Measurements from ENCODE around the gene SIX5. TPM values are rescaled to one million over a fixed set of nuclear protein-coding genes. Genes with fewer than 3 reads are reported as not detected.

The SIX5 gene
- total RNA-seq, 2 experiments from 2014 or later = 0.53 to 0.89 TPM

DNA sequence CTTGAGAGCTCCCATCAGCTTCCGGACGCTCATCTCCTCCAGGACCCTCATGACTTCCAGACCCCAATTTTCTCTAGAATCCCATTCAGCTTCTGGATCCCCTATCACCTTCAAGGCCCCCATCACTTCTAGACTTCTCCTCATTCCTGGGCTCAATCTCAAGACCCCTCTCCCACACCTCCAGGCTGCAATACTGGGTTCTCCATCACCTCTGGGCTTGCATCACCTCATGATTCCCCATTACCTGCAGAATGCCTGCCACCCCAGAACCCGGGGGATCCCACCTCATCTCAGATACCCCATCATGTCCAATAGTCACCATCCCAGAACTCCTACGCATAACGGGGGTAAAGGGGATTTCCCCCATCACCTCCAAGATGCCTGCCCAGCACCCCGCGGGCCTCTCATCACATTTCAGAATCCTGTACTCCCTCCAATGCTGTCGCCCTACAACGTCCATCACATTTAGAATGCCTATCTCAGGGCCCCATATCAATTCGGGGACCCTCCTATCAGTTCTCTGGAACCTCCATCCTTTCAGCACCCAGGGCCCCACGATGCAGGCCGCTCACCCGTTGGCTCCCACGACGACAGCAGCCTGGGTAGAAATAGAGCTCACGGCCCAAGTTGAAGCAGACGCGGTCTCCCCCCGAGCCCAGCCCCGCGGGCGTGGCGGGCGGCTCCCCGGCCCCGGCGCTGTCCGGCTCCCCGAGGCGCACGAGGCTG lies 22.9 kb upstream of the SIX5 start:
- H3K27me3 Mint-ChIP-seq (ENCODE audit: low read depth) = peaks cover 54% of the 10 kb centered on the region
- no peaks in the 10 kb centered on the region for H3K9me3 Mint-ChIP-seq (ENCODE audit: insufficient read depth)
- peaks cover 27% of the 10 kb centered on the region for H3K4me1 Mint-ChIP-seq (ENCODE audit: low read depth)
- POLR2A ChIA-PET = interaction anchor here (0.5 to 1.2 kb wide), 3 partner anchors 22 to 124 kb away, joined by 3 to 6 read pairs (median 4); partner anchors contain the start of genes FBXO46, GIPR and SIX5
- DNase-seq = peak; percentile 38
- H3K27ac Mint-ChIP-seq = peak overlapping the region; percentile 84
- peaks cover 24% of the 10 kb centered on the region for H3K36me3 Mint-ChIP-seq (ENCODE audit: low read depth)
- CTCF ChIA-PET = interaction anchor here (1.0 to 8.2 kb wide), 8 partner anchors 8 to 99 kb away, joined by 3 to 62 read pairs (median 6); partner anchors contain the start of genes QPCTL and SIX5
- no peak for ATAC-seq
- H3K4me3 Mint-ChIP-seq = peak overlapping the region; percentile 82

DNA sequence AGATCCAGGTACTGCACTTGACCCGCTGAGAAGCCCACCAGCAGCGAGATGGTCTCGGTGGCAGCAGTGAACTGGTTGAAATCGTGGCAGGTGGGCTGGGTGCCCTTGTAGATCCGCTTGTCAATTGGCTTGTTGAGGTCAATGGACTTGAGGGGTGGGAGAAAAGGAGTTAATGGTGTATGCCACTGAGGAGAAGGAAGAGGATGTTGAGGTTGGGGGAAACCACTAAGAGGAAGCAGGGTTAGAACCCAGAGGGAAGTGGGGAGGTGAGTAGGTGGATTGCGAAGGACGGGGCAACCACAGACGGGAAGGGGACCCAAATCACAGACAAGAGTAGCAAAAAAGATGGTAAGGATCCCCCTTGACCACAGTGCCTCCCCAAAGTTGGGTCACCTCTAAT lies 21.9 kb upstream of the SIX5 start:
- ChIA-PET CTCF (interaction anchor here (0.8 to 8.2 kb wide), 6 partner anchors 9 to 98 kb away, joined by 3 to 62 read pairs (median 6); partner anchors contain the start of genes QPCTL and SIX5), POLR2A (interaction anchor here (1.1 to 1.2 kb wide), 2 partner anchors 21 to 60 kb away, joined by 4 to 6 read pairs; partner anchors contain the start of genes FBXO46 and SIX5)
- Mint-ChIP-seq H3K27me3 (ENCODE audit: low read depth) (peaks cover 55% of the 10 kb centered on the region), H3K4me3 (peak overlapping the region; percentile 82), H3K36me3 (ENCODE audit: low read depth) (peaks cover 30% of the 10 kb centered on the region), H3K9me3 (ENCODE audit: insufficient read depth) (no peaks in the 10 kb centered on the region), H3K27ac (peak overlapping the region; percentile 8), H3K4me1 (ENCODE audit: low read depth) (peaks cover 27% of the 10 kb centered on the region)
- DNase-seq = peak; percentile 72
- no peak for ATAC-seq

DNA sequence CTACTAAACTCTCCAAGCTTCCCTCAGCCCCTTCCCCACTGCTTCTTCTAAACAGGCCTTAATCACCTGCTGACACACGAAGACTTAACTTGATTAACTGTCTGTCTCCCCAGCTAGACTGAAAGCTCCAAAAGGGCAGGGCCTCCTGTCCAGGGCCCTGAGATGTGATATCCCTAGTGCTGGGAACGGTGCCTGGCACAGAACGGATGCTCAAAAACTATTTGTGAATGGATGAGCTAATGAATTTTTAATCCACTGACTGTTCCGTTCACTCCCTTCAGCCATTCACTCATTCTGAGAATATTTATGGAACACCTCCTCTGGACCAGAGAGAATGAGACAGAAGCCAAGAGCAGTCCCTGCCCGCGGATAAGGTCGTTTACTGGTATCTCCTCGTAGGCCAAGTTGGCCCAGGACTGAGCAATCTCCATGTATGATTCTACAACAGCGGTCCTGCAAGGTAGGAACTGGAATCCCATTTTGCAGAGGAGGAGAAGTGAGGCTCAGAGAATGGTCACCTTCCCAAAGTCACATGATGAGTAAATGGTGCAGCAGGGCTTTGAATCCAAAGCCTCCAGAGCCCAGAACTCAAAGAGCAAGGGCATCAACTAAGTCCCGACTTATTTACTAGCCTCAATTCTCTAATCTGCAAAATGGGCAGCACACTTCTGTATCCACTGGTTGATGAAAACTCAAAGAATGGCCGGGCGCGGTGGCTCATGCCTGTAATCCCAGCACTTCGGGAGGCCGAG lies 20.2 kb upstream of the SIX5 start:
- Mint-ChIP-seq H3K27ac (no peak overlapping the region), H3K4me1 (ENCODE audit: low read depth) (peaks cover 27% of the 10 kb centered on the region), H3K36me3 (ENCODE audit: low read depth) (peaks cover 30% of the 10 kb centered on the region), H3K4me3 (no peak overlapping the region), H3K9me3 (ENCODE audit: insufficient read depth) (no peaks in the 10 kb centered on the region), H3K27me3 (ENCODE audit: low read depth) (peaks cover 46% of the 10 kb centered on the region)
- no peak for ATAC-seq
- CTCF ChIA-PET = interaction anchor here (0.6 to 8.2 kb wide), 5 partner anchors 10 to 224 kb away, joined by 3 to 62 read pairs (median 3); partner anchors contain the start of gene SIX5
- POLR2A ChIA-PET = no interaction called here
- no peak for DNase-seq

DNA sequence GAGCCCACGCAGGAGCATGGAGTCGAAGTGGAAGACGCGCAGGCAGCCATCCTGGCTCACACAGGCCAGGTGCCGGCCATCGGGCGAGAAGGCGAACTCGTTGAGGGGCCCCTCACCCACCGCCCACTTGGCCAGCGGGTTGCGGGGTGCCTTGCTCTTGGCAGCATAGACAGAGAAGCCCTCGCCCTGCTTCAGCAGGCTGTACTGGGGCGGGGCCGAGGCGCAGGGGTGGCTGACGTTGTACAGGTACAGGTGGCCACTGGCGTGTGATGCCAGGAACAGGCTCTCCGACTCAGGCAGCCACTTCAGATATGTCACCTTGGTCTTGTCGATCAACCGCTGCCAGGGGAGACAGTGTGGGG lies 17.5 kb upstream of the SIX5 start:
- ATAC-seq (no peak), DNase-seq (no peak)
- H3K27me3 Mint-ChIP-seq (ENCODE audit: low read depth) = peaks cover 30% of the 10 kb centered on the region
- H3K27ac Mint-ChIP-seq = no peak overlapping the region
- no peak overlapping the region for H3K4me3 Mint-ChIP-seq
- H3K9me3 Mint-ChIP-seq (ENCODE audit: insufficient read depth) = no peaks in the 10 kb centered on the region
- peaks cover 30% of the 10 kb centered on the region for H3K36me3 Mint-ChIP-seq (ENCODE audit: low read depth)
- H3K4me1 Mint-ChIP-seq (ENCODE audit: low read depth) = peaks cover 12% of the 10 kb centered on the region
- CTCF ChIA-PET = interaction anchor here (1.3 kb wide), 1 partner anchor 13 kb away, joined by 4 read pairs; no protein-coding TSS in a partner anchor
- POLR2A ChIA-PET = no interaction called here

DNA sequence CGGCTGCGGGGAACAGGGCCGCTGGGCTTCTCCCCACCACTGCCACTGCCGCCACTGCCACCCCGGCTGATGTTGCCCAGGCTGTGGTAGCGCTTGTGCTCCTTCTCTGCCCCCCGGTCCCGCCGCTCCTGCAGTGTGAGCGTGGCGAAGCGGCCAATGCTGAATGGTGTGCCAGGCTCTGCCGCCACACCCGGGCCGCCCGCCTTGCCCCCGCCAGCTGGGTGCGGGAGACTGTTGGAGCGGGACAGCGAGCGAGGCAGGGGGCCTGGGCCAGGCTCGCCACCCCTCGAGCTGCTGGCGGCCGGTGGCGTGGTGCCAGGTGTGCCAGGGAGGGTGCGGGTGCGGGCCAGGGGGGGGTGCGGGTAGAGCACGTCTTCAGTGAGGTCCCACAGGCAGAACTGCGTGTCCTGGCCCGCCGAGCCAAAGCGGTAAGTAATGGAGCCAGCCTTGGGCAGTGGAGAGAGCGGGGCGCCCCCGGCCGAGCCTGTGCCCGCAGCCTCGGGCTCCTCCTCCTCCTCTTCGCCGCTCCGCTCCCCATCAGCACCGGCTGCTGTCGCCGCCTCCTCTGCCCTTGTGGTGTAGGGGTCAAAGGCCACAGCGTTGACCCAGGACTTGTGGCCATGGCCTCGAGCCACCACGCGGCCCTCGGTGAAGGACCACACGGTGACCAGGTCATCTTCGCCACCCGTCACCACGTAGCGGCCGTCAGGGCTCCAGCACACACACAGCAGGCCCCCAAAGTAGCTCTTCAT lies 16.9 kb upstream of the SIX5 start:
- Mint-ChIP-seq H3K4me1 (ENCODE audit: low read depth) (peaks cover 6% of the 10 kb centered on the region), H3K36me3 (ENCODE audit: low read depth) (peaks cover 29% of the 10 kb centered on the region)
- CTCF ChIA-PET = no interaction called here

DNA sequence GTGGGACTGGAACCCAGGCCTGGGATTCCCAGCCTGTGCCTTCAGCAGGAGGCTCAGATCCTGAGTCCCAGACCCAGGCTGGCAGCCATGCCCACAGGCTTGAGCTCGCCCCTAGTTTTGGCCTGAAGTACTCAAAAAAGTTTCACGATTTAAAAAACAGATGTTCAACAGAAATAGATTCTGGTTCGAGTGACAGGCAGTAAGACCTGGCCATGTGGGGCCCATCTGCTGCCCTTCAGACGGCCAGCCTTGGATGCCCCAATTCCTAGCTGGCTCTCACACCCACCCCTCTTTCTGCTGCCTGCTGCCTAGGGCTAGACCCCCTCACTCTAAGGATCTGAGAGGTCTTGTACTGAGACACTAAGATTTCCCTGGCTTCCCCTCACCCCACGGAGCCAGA lies 16.0 kb upstream of the SIX5 start:
- ChIA-PET CTCF (interaction anchor here (1.3 to 1.6 kb wide), 3 partner anchors 14 to 32 kb away, joined by 3 to 7 read pairs (median 6); partner anchors contain the start of gene SIX5), POLR2A (no interaction called here)
- Mint-ChIP-seq H3K4me3 (no peak overlapping the region), H3K36me3 (ENCODE audit: low read depth) (peaks cover 25% of the 10 kb centered on the region), H3K27me3 (ENCODE audit: low read depth) (peaks cover 39% of the 10 kb centered on the region), H3K4me1 (ENCODE audit: low read depth) (no peaks in the 10 kb centered on the region), H3K27ac (no peak overlapping the region), H3K9me3 (ENCODE audit: insufficient read depth) (no peaks in the 10 kb centered on the region)
- ATAC-seq = no peak
- DNase-seq = no peak

More for the DNA sequence above, 16.9 kb upstream of the SIX5 start:
- Mint-ChIP-seq H3K27ac (no peak overlapping the region), H3K27me3 (ENCODE audit: low read depth) (peaks cover 32% of the 10 kb centered on the region), H3K9me3 (ENCODE audit: insufficient read depth) (no peaks in the 10 kb centered on the region), H3K4me3 (no peak overlapping the region)
- DNase-seq (no peak), ATAC-seq (no peak)
- POLR2A ChIA-PET = no interaction called here

DNA sequence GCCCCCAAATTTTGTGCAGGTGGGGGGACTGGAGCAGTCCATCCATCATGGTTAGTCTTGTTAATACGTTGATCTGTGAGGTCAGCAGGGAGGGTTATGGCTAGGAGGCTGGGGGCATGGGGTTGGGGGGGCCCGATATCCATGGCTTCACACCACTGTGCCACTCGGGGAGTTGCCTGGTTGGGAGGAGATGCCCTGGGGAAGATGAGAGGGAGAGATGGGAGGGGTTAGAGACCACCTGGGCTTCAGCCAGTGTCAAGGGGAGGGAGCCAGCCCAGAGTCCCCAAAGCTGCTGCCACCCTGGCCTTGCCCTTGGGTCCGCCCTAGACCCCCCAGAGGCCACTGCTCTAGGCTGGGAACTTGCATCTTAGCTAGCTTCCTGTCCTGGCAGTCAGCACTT lies 15.0 kb upstream of the SIX5 start:
- ATAC-seq = no peak
- peaks cover 44% of the 10 kb centered on the region for H3K27me3 Mint-ChIP-seq (ENCODE audit: low read depth)
- peaks cover 18% of the 10 kb centered on the region for H3K36me3 Mint-ChIP-seq (ENCODE audit: low read depth)
- no peak overlapping the region for H3K4me3 Mint-ChIP-seq
- ChIA-PET CTCF (interaction anchor here (1.3 to 1.6 kb wide), 3 partner anchors 15 to 33 kb away, joined by 3 to 7 read pairs (median 6); partner anchors contain the start of gene SIX5), POLR2A (no interaction called here)
- DNase-seq = no peak
- H3K9me3 Mint-ChIP-seq (ENCODE audit: insufficient read depth) = no peaks in the 10 kb centered on the region
- no peak overlapping the region for H3K27ac Mint-ChIP-seq
- H3K4me1 Mint-ChIP-seq (ENCODE audit: low read depth) = peaks cover 8% of the 10 kb centered on the region

DNA sequence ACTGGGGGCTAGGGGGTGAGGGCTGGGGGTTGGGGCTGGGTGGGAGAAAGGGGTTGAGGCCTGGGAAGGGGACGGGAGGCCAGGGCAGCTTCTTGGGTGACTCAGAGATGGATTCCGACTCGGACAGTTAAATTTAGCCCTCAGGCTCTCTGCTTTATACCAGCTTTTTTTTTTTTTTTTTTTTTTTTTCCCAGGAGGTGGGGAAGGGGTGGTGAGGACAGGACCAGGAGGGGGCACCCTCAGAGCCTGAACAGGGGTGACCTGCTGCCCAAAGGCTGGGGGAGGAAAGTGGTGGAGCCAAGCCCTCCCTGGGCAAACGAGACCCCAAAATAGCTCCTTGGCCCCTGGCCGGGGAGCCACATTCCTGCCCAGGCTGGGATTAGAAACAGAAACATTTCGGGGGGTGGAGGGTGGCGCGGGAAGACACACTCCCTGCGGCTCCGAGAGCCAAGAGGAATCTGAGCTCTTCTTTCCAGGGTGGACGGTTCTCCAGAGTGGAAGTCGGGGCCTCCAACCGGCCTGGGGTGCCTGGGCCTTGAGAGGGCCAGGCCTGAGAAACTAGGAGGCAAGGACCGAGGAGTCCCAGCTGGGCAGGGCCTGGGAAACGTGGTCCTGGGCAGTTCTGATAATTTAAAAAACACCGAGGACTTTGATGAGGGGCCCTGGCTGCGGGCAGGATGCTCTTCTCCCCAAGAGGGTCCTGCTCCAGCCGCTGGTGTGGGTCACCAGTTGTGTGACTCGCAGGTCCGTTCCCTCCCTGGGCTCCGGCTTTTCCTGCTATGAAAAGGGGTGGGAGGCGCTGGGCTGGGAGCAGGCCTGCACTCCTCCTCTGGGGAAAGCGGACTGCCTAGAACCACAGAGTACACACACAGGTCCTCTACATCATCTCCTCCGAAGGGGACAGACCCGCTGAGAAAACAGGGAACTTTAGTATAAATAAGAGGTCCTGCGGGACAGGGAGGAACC lies 14.1 kb upstream of the SIX5 start:
- ATAC-seq (no peak), DNase-seq (no peak)
- Mint-ChIP-seq H3K4me1 (ENCODE audit: low read depth) (peaks cover 16% of the 10 kb centered on the region), H3K4me3 (no peak overlapping the region), H3K36me3 (ENCODE audit: low read depth) (peaks cover 8% of the 10 kb centered on the region), H3K9me3 (ENCODE audit: insufficient read depth) (no peaks in the 10 kb centered on the region), H3K27me3 (ENCODE audit: low read depth) (peaks cover 40% of the 10 kb centered on the region), H3K27ac (no peak overlapping the region)
- ChIA-PET POLR2A (no interaction called here), CTCF (interaction anchor here (1.0 to 1.3 kb wide), 3 partner anchors 12 to 16 kb away, joined by 3 to 5 read pairs (median 4); partner anchors contain the start of gene SIX5)

DNA sequence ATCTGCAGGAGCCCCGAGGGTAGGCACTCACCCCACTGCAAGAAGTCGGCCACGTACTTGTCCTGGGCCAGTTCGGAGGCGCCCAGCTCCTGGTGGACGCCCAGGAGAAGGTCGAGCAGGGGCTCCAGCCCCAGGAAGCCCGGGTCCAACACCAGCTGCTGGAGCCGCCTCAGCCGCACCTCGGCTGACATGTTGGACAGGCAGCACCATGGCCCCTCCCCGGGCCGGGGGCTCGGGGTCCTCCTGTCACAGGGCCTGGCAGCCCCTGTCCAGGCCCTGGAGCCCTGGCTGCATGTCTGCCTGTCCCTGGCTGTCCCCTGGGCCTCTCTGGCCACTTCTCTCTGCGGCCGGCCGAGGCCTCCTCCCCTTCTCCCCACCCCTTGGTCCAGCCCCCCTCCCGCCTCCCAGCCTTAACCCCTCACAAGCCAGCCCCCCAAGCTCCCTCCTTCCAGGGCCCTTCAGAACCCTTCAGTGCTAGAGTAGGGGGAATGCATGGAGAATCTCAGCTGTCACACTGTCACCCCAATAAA lies 13.2 kb upstream of the SIX5 start, which contains the start of gene DMPK:
Gene DMPK (minus strand): TSS at position 329 of the 530 bp plus-strand sequence. CDS start 138 bp downstream, at position 191.
- Mint-ChIP-seq H3K9me3 (ENCODE audit: insufficient read depth) (no peaks in the 10 kb centered on the region), H3K36me3 (ENCODE audit: low read depth) (peaks cover 6% of the 10 kb centered on the region), H3K27ac (no peak within 1 kb of the TSS), H3K4me3 (no peak within 1 kb of the TSS), H3K4me1 (ENCODE audit: low read depth) (peaks cover 16% of the 10 kb centered on the region), H3K27me3 (ENCODE audit: low read depth) (peaks cover 36% of the 10 kb centered on the region)
- no peak for ATAC-seq
- ChIA-PET CTCF (interaction anchor here (1.2 to 1.3 kb wide), 2 partner anchors 12 to 13 kb away, joined by 3 to 5 read pairs; partner anchors contain the start of gene SIX5), POLR2A (no interaction called here)
- no peak for DNase-seq

All from activated CD8-positive, alpha-beta T cell treated with anti-CD3 and anti-CD28 coated beads, Interleukin-2, amount 10 ng/mL, durations not matched to agents 7 days and 5 days (primary cell).